HG02943 (cell line): ENCODE measurements around the gene CLDN1.
"Not testable (repeated sequence)": the region's sequence is repeated elsewhere in the genome, so short reads cannot be mapped to it uniquely, and the experiment has no call there.

Experiments
- ATAC-seq: cut with Tn5 transposase; IDR thresholded peaks from one replicate; pipeline ENCODE4 v1.9.1; 2021; ENCODE audit warnings: mild to moderate bottlenecking, low read depth, moderate library complexity; ENCODE audit not compliant: unreplicated experiment

CLDN1 gene

GRCh38 chr3:190301591-190301990, 20.7 kb downstream of the CLDN1 start:
- no peak for ATAC-seq

DNA sequence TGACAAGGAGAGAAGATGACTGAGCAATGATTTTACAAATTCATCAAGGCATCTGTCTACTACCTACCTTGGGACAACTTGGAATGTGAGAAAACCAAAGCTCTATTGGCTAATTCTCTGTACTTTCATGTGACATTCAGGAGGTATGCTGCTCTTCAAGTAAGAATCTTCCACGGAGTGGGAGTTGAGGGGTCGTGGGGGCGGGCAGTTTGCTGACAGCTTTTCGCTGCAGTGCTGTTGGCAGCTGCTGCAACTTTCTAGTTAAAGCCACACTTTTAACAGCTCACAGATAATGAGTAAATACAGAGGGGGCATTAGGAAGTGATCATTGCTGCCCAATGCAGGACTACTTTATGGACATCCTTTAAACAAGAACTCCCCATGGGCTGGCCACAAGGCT, 22.3 kb downstream of the CLDN1 start:
- ATAC-seq, result no peak

- no peak for ATAC-seq
Observed at GRCh38 chr3:190294030-190294429, 28.2 kb downstream of the CLDN1 start.

DNA sequence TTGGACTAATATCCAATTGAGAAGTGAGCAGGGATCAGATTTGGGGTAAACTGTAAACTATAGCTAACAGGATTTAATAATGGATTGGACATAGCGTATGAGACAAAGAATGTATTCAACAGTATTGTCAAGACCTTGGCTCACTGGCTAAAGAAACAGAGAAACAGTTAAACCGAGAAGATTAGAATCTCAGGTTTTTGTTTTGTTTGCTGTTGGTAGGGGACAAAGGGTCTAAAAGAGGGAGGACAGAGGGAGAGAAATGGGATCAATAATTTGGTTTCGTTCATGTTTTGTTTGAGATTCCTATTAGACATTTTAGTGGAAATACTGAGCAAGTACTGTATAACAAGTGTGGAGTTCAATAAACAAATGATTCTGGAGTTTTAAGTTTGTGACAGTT, 28.6 kb downstream of the CLDN1 start:
- no peak for ATAC-seq

- ATAC-seq, result no peak
Observed at GRCh38 chr3:190291994-190292584, 30.2 kb downstream of the CLDN1 start.

DNA sequence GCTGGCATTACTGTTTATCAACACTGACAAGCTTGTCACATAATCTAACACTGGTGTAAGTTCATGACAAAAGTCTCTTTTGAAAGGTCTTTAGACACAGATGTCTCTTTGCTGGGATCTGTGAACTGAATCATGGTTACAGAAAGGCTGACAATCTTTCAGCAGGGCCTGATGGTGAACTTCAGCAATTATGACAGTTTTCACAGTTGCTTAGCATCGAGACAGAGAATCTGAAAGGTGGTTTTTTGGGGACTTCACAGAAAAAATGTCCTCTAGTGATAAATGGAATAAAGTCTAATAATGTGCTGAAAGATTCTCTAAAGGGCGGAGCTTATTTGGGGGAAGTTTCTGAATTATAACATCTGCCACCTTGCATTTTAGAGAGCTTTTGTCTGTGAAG, 32.3 kb downstream of the CLDN1 start:
- no peak for ATAC-seq

DNA sequence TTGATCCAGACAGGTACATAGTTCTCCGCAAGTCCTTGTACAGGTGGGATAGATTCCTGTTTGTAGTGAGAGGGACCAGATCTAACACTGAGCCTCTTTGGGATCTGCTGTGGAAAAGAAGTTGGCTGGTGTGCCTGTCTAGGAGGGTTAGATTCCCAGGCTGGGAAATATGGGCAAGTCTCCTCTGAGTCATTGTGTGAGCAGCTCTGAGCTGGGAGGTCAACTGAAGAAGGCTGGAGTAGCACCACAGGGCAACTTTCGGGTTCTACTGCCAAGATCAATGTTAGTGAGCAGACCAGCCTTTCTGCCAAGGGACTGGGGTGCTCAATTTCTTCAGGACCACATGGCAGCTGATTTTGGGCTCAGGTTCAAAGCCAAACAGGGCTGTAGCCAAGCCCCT, 33.4 kb downstream of the CLDN1 start:
- no peak for ATAC-seq

GRCh38 chr3:190286014-190286413, 36.2 kb downstream of the CLDN1 start:
- ATAC-seq, result no peak

GRCh38 chr3:190281308-190282051, 40.8 kb downstream of the CLDN1 start:
- ATAC-seq, result no peak

- ATAC-seq, result no peak
Observed at GRCh38 chr3:190279690-190280089, 42.6 kb downstream of the CLDN1 start.

DNA sequence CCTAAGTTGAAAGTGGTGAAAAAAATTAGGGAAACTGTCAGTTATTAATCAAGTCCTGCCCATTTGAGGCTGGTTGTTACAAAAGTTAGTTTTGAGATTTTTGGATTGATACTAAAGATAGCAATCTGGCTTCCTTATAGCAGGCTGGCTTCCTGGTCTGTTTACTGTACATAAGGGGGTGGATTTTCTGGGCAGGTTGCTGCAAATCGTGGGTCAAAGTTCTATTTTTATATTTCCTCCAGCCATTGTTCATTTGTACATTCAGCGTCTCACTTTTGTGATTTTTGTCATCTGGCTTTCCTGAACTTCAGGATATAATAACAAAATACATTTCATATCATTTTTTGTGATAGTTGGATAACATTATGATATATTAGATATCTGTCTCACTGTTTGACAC, 49.5 kb downstream of the CLDN1 start:
- ATAC-seq, result no peak

- no peak for ATAC-seq
Observed at GRCh38 chr3:190269101-190269500, 53.1 kb downstream of the CLDN1 start.

GRCh38 chr3:190267464-190267863, 54.8 kb downstream of the CLDN1 start:
- ATAC-seq, result not testable (repeated sequence)

- no peak for ATAC-seq
Observed at GRCh38 chr3:190266913-190267290, 55.3 kb downstream of the CLDN1 start.

DNA sequence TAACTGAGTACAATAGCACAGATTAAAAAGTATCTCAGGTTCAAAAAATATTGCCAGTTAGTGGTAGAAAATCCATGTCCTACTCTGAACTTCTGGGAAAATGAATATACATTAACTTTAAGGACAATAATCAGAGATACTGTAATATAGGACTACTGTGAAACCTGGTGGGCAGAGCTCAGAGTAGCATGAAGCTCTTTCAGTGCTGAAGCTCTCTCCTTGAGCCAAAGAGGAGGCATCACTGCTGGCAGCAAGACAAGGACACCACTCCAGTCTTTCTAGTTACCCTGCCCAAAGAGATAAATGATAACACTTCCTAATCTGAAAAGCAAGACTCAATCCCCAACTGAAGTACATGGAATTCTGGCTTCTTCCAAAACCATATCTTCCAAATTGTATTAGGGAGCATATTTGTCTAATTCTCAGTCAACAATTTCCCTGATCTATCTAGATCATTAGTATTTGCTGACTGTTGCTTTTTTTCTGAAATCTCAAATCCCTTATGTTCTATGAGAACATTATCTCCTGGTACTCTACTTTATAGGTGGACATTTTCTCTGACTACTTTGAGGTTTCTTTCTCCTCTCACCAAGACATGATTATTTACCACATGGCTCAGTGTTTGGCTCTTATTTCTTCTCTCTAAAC, 55.9 kb downstream of the CLDN1 start:
- no peak for ATAC-seq

- no peak for ATAC-seq
Observed at GRCh38 chr3:190265796-190266195, 56.5 kb downstream of the CLDN1 start.

DNA sequence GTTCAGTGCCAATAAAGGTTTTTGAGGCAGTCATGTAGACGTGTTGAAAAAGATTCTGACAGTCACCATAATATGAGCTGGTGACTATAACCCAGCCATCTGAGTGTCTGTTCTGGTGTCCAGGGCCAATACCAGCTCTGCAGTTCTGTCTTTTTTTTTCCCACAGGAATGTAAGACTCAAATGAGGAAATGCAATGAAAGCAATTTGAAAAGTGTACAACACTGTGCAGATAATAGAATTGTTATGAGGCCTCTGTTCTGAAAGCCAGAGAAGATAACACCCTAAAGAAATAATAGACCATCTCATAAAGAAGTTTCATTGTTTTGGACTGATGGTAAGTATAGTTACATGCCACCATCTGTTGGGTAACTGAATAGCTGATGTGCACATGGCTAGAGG, 57.1 kb downstream of the CLDN1 start:
- ATAC-seq, result no peak

DNA sequence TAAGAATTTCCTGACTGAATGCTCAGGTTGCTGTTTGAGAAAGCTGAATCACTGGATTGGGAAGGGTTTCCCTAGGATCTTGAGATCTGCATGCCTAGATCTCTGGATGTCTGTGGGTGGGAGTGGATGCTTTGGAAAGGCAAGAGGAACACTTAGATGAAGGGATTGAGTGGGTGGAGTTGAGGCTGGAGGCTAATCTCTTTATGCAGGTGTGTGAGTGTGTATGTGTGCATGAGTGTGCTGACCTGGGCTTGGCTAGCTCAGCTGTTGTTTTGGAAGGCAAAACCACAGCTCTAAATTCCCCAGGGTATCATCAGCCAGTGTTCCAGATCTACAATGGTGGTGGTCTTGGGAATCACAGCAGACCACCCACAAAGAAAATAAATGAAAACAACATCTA, 60.5 kb downstream of the CLDN1 start:
- ATAC-seq, result no peak

DNA sequence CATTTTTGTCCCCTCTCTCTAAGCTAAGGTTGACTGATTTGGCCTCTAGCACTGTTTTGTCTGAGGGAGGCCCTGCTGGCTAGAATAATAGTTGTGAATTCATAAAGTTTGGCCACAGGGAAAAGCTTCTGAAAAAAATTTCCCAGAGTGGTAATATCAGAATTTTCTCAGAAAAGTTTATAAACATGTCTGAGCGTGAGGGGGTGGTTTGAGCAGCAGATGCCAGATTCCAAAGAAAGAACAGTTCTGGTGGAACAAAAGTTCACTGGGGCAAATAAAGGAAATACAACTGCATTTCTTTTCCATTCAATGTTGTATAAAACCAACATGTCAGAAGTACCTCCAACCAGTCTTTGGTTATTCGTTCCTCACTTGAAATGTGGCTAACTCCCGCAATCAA, 61.2 kb downstream of the CLDN1 start:
- no peak for ATAC-seq

- no peak for ATAC-seq
Observed at GRCh38 chr3:190260301-190260700, 61.9 kb downstream of the CLDN1 start.

GRCh38 chr3:190258634-190259033, 63.6 kb downstream of the CLDN1 start:
- ATAC-seq, result no peak
